Kidney glomerular epithelial cell (primary cell): ENCODE data around the gene CYP1B1.
"Not testable (repeated sequence)": the region's sequence is repeated elsewhere in the genome, so short reads cannot be mapped to it uniquely, and the experiment has no call there.

ENCODE experiments used
- DNase-seq: peaks from one replicate; lab custom pipeline; 2025; lab: John Stamatoyannopoulos, UW

The CYP1B1 gene

GRCh38 chr2:38032946-38033345 is 43.0 kb downstream of the CYP1B1 start:
- no peak for DNase-seq

GRCh38 chr2:38030635-38031355 is 45.2 kb downstream of the CYP1B1 start:
- no peak for DNase-seq

GRCh38 chr2:38029512-38029911 is 46.4 kb downstream of the CYP1B1 start:
- DNase-seq = no peak

GRCh38 chr2:38028829-38029228 is 47.1 kb downstream of the CYP1B1 start:
- no peak for DNase-seq

GRCh38 chr2:38026846-38027245 is 49.1 kb downstream of the CYP1B1 start:
- DNase-seq = no peak

- no peak for DNase-seq
These were observed 54.4 kb downstream of the CYP1B1 start for GRCh38 chr2:38021589-38021988.

GRCh38 chr2:38020359-38021069 is 55.4 kb downstream of the CYP1B1 start:
- DNase-seq = not testable (repeated sequence)

- DNase-seq = no peak
These were observed 58.1 kb downstream of the CYP1B1 start for GRCh38 chr2:38017836-38018235.
